Natural killer cell (primary cell): Measurements from ENCODE around the gene ANO8. TPM values are rescaled to one million over a fixed set of nuclear protein-coding genes. Genes with fewer than 3 reads are reported as not detected.
"Not testable (repeated sequence)": the region's sequence is repeated elsewhere in the genome, so short reads cannot be mapped to it uniquely, and the experiment has no call there.

Source experiments
- ATAC-seq, 3 donors: fragments of 150-1000 bp in 2 of 3; fragments of 200-7000 bp in 1 of 3; cut with Tn5 transposase; 1 replicate in 1 of 3; 2 replicates in 2 of 3; pipeline ENCODE4 v1.10.0; 2021; ENCODE audit warnings: mild to moderate bottlenecking in 2 of 3, moderate library complexity in 2 of 3
- DNase-seq, 2 donors: peaks; one replicate each; pipeline versions ENCODE4 v3.0.0 to v3.0.0-alpha.2; 2013 to 2021; ENCODE audit warnings: mixed read lengths in 1 of 2
- H3K27ac ChIP-seq: one replicate; pipeline ENCODE4 v1.5.1; 2013; ENCODE audit warnings: mild to moderate bottlenecking, low read length
- H3K27me3 ChIP-seq: one replicate; pipeline ENCODE4 v1.6.1; 2013; ENCODE audit warnings: low read length; ENCODE audit not compliant: control insufficient read depth, insufficient read depth
- H3K36me3 ChIP-seq: one replicate; pipeline ENCODE4 v1.6.1; 2013; ENCODE audit warnings: low read length; ENCODE audit not compliant: control insufficient read depth, insufficient read depth
- H3K4me1 ChIP-seq: one replicate; pipeline ENCODE4 v1.6.1; 2013; ENCODE audit warnings: low read length; ENCODE audit not compliant: control insufficient read depth, insufficient read depth
- H3K4me3 ChIP-seq: one replicate; pipeline ENCODE4 v1.5.1; 2013; ENCODE audit warnings: low read length
- H3K9me3 ChIP-seq: one replicate; pipeline ENCODE4 v1.6.1; 2013; ENCODE audit warnings: low read length; ENCODE audit not compliant: control insufficient read depth, insufficient read depth
- H3K27ac Mint-ChIP-seq, 2 donors: one replicate each; pipeline ENCODE4 v1.8.0; 2022; ENCODE audit warnings: mild to moderate bottlenecking in 2 of 2, mixed read lengths in 2 of 2, moderate library complexity in 1 of 2
- H3K27me3 Mint-ChIP-seq, 2 donors: one replicate each; pipeline ENCODE4 v1.8.0; 2022; ENCODE audit warnings: low read depth in 2 of 2, mixed read lengths in 2 of 2
- H3K36me3 Mint-ChIP-seq: one replicate; pipeline ENCODE4 v1.8.0; 2022; ENCODE audit warnings: mixed read lengths
- H3K4me1 Mint-ChIP-seq, 2 donors: one replicate each; pipeline ENCODE4 v1.8.0; 2022; ENCODE audit warnings: mixed read lengths in 2 of 2
- H3K4me3 Mint-ChIP-seq: one replicate; pipeline ENCODE4 v1.8.0; 2022; ENCODE audit warnings: mild to moderate bottlenecking, moderate library complexity, mixed read lengths
- H3K9me3 Mint-ChIP-seq, 2 donors: one replicate each; pipeline ENCODE4 v1.8.0; 2022; ENCODE audit warnings: mixed read lengths in 2 of 2
- CTCF ChIP-seq: fragments of 200-600 bp; IDR thresholded peaks from one replicate; pipeline ENCODE4 v1.8.0; 2022; ENCODE audit warnings: antibody characterized with exemption
- WGBS: methylation state at CpG from one replicate; pipeline ENCODE4 v1.1.7; 2013; ENCODE audit warnings: missing lambda C conversion rate; ENCODE audit not compliant: insufficient coverage; 5-methylcytosine and 5-hydroxymethylcytosine counted together
- intact Hi-C: fragments of 100-400 bp; cut with micrococcal nuclease; formaldehyde crosslinking; loops from one replicate; pipeline ENCODE4 v1.14.2; 2022
- total RNA-seq, 4 donors: library from RNA; stranded (reverse); fragments of 120-200 nt in 1 of 4; gene quantifications; one replicate each; pipeline versions ENCODE4 v1.2.3 to v1.2.4, GENCODE V29; 2013 to 2022

ANO8 gene
- total RNA-seq, 3 donors from 2014 or later (not counting 1 experiment from before 2014, with no cell fraction given) = 18.5 to 24.7 (median 19.1) TPM

GRCh38 chr19:17296976-17297375, 37.7 kb downstream of the ANO8 start:
- TF ChIP-seq CTCF = no peak
- WGBS = over 99% methylated on average over 6 of the region's 6 CpGs
- H3K27ac Mint-ChIP-seq = no peak overlapping the region
- DNase-seq (no peak), ATAC-seq (no peak)
- intact Hi-C loops = no loop called here
- no peaks in the 10 kb centered on the region for H3K36me3 Mint-ChIP-seq
- no peaks in the 10 kb centered on the region for H3K36me3 ChIP-seq
- no peaks in the 10 kb centered on the region for H3K9me3 Mint-ChIP-seq
- no peak overlapping the region for H3K4me3 Mint-ChIP-seq
- no peak overlapping the region for H3K27ac ChIP-seq
- H3K4me3 ChIP-seq = no peak overlapping the region
- peaks cover 7% of the 10 kb centered on the region for H3K4me1 ChIP-seq
- H3K9me3 ChIP-seq = peaks cover 3% of the 10 kb centered on the region
- H3K27me3 ChIP-seq = no peaks in the 10 kb centered on the region
- H3K27me3 Mint-ChIP-seq = no peaks in the 10 kb centered on the region
- peaks cover 0 to 7% of the 10 kb centered on the region in 2 donors for H3K4me1 Mint-ChIP-seq

- Histone ChIP-seq H3K4me1 (peaks cover 9% of the 10 kb centered on the region), H3K27ac (no peak overlapping the region), H3K9me3 (peaks cover 3% of the 10 kb centered on the region), H3K36me3 (no peaks in the 10 kb centered on the region), H3K27me3 (no peaks in the 10 kb centered on the region), H3K4me3 (no peak overlapping the region)
- DNase-seq (no peak), ATAC-seq (no peak)
- Mint-ChIP-seq H3K36me3 (no peaks in the 10 kb centered on the region), H3K4me3 (no peak overlapping the region), H3K27ac (no peak overlapping the region), H3K9me3 (no peaks in the 10 kb centered on the region), H3K4me1 (peaks cover 0 to 10% of the 10 kb centered on the region in 2 donors), H3K27me3 (no peaks in the 10 kb centered on the region)
- 91% methylated on average over 4 of the region's 4 CpGs for WGBS
- no peak for TF ChIP-seq CTCF
- intact Hi-C loops = no loop called here
Observed at GRCh38 chr19:17296273-17296672, 38.4 kb downstream of the ANO8 start.

DNA sequence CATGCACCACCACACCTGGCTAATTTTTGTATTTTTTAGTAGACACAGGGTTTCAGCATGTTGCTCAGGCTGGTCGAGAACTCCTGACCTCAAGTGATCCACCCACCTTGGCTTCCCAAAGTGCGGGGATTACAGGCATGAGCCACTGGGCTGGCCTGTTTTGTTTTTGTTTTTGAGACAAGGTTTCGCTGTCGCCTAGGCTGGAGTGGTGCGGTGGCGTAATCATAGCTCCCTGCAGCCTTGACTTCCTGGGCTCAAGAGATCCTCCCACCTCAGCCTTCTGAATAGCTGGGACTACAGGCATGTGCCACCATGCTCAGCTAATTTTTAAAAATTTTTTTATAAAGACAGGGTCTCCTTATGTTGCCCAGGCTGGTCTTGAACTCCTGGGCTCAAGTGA, 39.1 kb downstream of the ANO8 start:
- H3K27me3 ChIP-seq, H3K4me3 ChIP-seq, H3K4me3 Mint-ChIP-seq, H3K4me1 ChIP-seq, H3K27ac Mint-ChIP-seq, H3K27me3 Mint-ChIP-seq, H3K9me3 ChIP-seq, DNase-seq, H3K27ac ChIP-seq, H3K4me1 Mint-ChIP-seq, H3K36me3 ChIP-seq, ATAC-seq, H3K36me3 Mint-ChIP-seq, intact Hi-C loops, H3K9me3 Mint-ChIP-seq: not testable (repeated sequence)
- WGBS = 96% methylated on average over 6 of the region's 6 CpGs

DNA sequence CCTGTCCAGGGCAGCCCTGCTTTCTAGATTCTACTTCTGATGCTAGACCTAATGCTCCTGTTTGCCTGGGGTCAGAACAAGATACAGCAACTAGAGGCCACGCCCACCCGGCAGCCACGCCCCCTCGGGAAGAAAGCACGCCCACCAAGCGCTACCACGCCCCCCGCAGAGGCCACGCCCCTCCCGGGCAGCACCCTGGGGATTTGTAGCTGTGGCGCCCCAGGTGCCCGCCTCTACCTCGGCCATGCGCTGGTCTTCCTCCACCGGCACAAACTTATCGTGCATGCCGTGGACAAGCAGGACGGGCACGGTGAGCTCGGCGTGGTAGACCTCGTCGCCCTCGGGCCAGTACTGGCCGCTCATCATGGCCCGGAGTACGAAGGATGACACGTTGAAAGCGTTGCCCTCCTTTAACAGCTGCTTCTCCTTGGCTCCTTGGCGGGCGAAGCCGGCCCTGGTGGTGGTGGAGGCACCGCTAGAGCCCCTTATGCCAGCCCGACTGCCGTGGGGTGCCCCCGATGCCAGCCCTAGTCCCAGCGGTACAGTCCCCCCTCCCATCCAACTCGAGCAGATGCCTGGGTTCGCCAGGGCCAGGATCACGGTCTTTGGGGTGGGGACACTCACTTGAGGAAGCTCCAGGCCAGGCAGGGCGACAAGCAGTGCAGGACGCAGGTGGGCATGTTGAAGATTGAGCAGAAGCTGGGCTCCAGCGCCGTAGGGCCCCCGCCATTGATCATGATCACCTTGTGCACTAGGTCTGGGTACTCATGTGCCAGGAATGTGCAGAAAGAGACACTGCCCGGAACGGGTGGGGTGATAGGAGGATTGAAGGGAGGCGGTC, 40.4 kb downstream of the ANO8 start:
- H3K9me3 Mint-ChIP-seq = no peaks in the 10 kb centered on the region
- Histone ChIP-seq H3K27me3 (no peaks in the 10 kb centered on the region), H3K4me3 (no peak overlapping the region), H3K36me3 (no peaks in the 10 kb centered on the region), H3K27ac (no peak overlapping the region), H3K4me1 (peaks cover 11% of the 10 kb centered on the region), H3K9me3 (peaks cover 3% of the 10 kb centered on the region)
- H3K4me3 Mint-ChIP-seq = no peak overlapping the region
- peaks cover 0 to 10% of the 10 kb centered on the region in 2 donors for H3K4me1 Mint-ChIP-seq
- no peaks in the 10 kb centered on the region for H3K27me3 Mint-ChIP-seq
- no peaks in the 10 kb centered on the region for H3K36me3 Mint-ChIP-seq
- intact Hi-C loops = loop anchor here (5.0 kb wide), 1 partner anchor 43 kb away; the partner anchor contains the start of gene GTPBP3
- DNase-seq = peak in 1 of 2 donors; percentile 63
- no peak for TF ChIP-seq CTCF
- ATAC-seq = no peak
- no peak overlapping the region for H3K27ac Mint-ChIP-seq
- WGBS = 92% methylated on average over 48 of the region's 48 CpGs
